Urothelium cell line (cell line): ENCODE results near the gene MRPL36.

Experiments
- DNase-seq: peaks from one replicate; pipeline ENCODE4 v3.0.0; 2011; ENCODE audit warnings: low spot score, mixed read lengths
- FAIRE-seq: peaks from 2 replicates; lab custom pipeline; 2011; peaks lifted over from hg19 to GRCh38; lab: Jason Lieb, UNC

Gene MRPL36

DNA sequence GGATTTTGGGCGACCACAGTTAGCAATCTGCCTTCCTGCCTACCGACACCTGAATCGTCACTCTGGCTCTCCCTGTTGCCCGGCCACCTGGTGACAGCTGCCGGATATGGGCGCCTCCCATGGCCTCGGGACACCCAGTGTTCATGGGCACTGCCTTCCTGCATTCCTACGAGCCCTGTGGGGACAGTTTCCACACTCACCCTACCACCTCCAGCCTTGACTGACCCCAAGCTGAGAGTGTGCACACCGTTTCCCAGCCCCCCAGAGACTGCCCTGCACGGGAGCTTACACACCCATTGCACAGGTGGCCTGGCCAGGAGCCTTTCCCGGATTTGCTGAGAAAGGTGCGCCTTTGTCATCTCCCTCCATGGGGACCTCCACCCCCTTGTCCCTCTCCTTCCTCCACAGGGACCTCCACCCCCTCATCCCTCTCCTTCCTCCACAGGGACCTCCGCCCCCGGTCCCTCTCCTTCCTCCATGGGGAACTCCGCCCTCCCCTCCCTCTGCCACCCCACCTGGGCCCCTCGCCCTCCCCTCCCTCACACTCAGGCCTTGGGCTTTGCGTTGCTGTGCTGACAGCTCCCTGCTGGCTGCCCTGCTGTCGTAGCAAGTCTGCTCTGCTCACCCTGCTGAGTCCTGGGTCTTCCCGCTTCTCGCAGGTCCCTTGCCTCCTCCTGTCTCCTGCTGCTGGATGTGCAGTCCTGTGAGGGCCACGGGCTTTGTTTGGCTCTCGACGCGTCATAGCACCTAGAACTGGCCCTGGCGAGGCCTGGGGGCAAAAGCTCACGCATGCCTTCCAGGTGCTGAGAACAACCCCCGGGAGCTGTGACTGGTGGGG lies 48.4 kb downstream of the MRPL36 start:
- FAIRE-seq (no peak), DNase-seq (no peak)

GRCh38 chr5:1750469-1750868 lies 49.2 kb downstream of the MRPL36 start:
- peak; percentile 80 for FAIRE-seq

GRCh38 chr5:1749346-1750124 lies 50.1 kb downstream of the MRPL36 start:
- DNase-seq (no peak), FAIRE-seq (no peak)

More at GRCh38 chr5:1750469-1750868, 49.2 kb downstream of the MRPL36 start:
- DNase-seq, result no peak

DNA sequence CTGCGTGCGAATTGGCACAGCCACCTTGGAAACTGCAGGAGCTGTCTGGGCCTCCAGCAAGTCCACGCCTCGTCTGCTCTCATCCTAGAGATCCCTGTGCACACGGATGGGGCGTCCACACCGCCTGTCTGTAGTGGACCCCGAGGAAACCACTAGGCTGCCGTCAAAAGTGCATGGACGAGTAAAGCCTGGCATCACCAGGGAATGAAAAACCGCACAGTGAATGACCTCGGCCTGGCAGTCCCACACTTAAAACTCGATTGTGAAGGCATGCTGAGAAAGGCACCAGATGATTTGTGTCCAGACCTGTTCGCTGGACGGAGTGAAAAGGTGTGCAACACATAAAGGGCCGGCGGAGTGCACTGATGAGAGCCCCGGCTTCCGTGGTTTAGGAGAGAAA lies 50.8 kb downstream of the MRPL36 start:
- FAIRE-seq (no peak), DNase-seq (no peak)
